ENCODE measurements around the gene PCSK6. TPM values are rescaled to one million over a fixed set of nuclear protein-coding genes. Genes with fewer than 3 reads are reported as not detected.
"Not testable (repeated sequence)": the region's sequence is repeated elsewhere in the genome, so short reads cannot be mapped to it uniquely, and the experiment has no call there.

The PCSK6 gene
- total RNA-seq, 1 donor from 2014 or later, result 31.8 TPM

GRCh38 chr15:101379647-101380046, 109.9 kb downstream of the PCSK6 start:
- DNase-seq (ENCODE audit: low read depth in 2 of 2), result no peak

GRCh38 chr15:101378879-101379278, 110.6 kb downstream of the PCSK6 start:
- no peak for DNase-seq (ENCODE audit: low read depth in 2 of 2)

- DNase-seq (ENCODE audit: low read depth in 2 of 2), result no peak
Measured at GRCh38 chr15:101378171-101378755, 111.2 kb downstream of the PCSK6 start.

GRCh38 chr15:101376615-101377395, 112.7 kb downstream of the PCSK6 start:
- no peak for DNase-seq (ENCODE audit: low read depth in 2 of 2)

- DNase-seq (ENCODE audit: low read depth in 2 of 2), result not testable (repeated sequence)
Measured at GRCh38 chr15:101375006-101375405, 114.5 kb downstream of the PCSK6 start.

- DNase-seq (ENCODE audit: low read depth in 2 of 2), result no peak
Measured at GRCh38 chr15:101374326-101374725, 115.2 kb downstream of the PCSK6 start.

- DNase-seq (ENCODE audit: low read depth in 2 of 2), result no peak
Measured at GRCh38 chr15:101373577-101373976, 115.9 kb downstream of the PCSK6 start.

GRCh38 chr15:101372960-101373525, 116.5 kb downstream of the PCSK6 start:
- DNase-seq (ENCODE audit: low read depth in 2 of 2), result no peak

GRCh38 chr15:101372149-101372577, 117.3 kb downstream of the PCSK6 start:
- DNase-seq (ENCODE audit: low read depth in 2 of 2), result no peak

- DNase-seq (ENCODE audit: low read depth in 2 of 2), result no peak
Measured at GRCh38 chr15:101371519-101371918, 118.0 kb downstream of the PCSK6 start.

GRCh38 chr15:101371081-101371480, 118.4 kb downstream of the PCSK6 start:
- no peak for DNase-seq (ENCODE audit: low read depth in 2 of 2)

GRCh38 chr15:101370330-101371024, 119.0 kb downstream of the PCSK6 start:
- DNase-seq (ENCODE audit: low read depth in 2 of 2), result no peak

- no peak for DNase-seq (ENCODE audit: low read depth in 2 of 2)
Measured at GRCh38 chr15:101369676-101370075, 119.8 kb downstream of the PCSK6 start.

- no peak for DNase-seq (ENCODE audit: low read depth in 2 of 2)
Measured at GRCh38 chr15:101368861-101369642, 120.5 kb downstream of the PCSK6 start.

GRCh38 chr15:101368086-101368780, 121.3 kb downstream of the PCSK6 start:
- DNase-seq (ENCODE audit: low read depth in 2 of 2), result no peak

- no peak for DNase-seq (ENCODE audit: low read depth in 2 of 2)
Measured at GRCh38 chr15:101366853-101367252, 122.7 kb downstream of the PCSK6 start.

GRCh38 chr15:101362986-101363566, 126.4 kb downstream of the PCSK6 start:
- DNase-seq (ENCODE audit: low read depth in 2 of 2), result no peak

GRCh38 chr15:101362359-101362758, 127.1 kb downstream of the PCSK6 start:
- no peak for DNase-seq (ENCODE audit: low read depth in 2 of 2)

- peak in 1 of 2 donors; percentile 3 for DNase-seq (ENCODE audit: low read depth in 2 of 2)
Measured at GRCh38 chr15:101361418-101361817, 128.1 kb downstream of the PCSK6 start.

GRCh38 chr15:101359365-101359947, 130.1 kb downstream of the PCSK6 start:
- peak; percentile 55 to 77 for DNase-seq (ENCODE audit: low read depth in 2 of 2)

Measured in dermis microvascular lymphatic vessel endothelial cell (primary cell).